Left hindlimb (tissue), 1 donor: ENCODE data around the gene PIGL.
A peak's percentile ranks its signal among the peaks of the same experiment; 100 is the strongest.
"Not testable (repeated sequence)": the region's sequence is repeated elsewhere in the genome, so short reads cannot be mapped to it uniquely, and the experiment has no call there.

Source experiments
- DNase-seq: peaks from one replicate; pipeline ENCODE4 v3.0.0-alpha.2; 2018

Gene PIGL

DNA sequence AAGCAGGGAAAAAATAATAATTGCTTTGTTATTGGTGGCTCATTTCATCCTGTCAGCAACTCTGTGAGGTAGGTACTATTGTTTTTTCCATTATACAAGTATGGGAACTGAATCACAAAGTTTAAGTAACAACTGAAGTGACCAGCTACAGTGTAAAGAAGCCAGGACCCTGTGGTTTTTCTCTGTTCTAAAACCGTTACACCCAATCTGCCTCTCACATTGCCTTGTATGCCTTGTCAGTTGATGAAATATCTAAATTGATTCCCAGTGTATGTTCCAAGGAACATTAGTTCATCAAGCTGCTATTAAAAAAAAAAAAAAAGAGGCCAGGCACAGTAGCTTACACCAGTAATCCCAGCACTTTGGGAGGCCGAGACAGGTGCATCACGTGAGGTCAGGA lies 5.4 kb downstream of the PIGL start:
- DNase-seq, result no peak

DNA sequence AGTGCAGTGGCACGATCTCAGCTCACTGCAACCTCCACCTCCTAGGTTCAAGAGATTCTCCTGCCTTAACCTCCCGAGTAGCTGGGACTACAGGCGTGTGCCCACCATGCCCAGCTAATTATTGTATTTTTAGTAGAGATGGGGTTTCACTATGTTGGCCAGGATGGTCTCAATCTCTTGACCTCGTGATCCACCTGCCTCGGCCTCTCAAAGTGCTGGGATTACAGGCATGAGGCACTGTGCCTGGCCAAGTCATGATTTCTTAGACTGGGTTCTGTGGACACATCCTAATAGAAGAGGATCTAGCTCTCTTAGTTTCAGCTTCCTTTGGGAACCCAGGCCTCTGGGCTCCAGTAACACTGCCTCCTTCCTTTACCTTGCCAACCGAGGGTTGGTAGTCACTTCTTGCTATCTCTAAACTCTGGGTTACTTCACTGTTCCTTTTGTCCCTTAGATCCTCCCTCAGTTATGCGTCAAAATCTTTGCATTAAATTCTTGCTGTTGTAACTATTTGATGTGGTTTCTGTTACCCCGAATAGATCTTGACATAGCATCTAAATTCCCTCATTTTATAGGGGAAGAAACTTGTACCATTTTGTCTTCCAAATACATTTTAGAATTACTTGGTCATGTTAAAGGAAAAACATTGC lies 13.0 kb downstream of the PIGL start:
- not testable (repeated sequence) for DNase-seq

DNA sequence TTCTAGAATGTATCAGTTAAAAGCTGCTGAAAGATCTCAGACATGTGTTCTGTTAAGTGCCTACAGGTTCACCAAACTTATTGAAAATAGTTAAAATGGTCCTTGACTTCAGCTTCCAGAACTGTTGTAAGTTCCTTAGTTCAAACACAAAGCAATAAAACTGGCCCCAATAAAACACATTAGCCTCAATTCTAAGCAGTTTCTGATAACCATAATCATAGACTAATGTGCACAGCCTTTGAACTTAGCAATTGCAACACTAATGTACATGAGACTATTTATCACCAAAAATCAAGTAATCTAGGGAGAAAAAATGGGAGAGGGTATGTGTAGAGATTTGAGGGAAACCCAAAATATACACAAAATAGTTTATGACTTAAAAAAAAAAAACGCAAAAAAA lies 15.4 kb downstream of the PIGL start:
- DNase-seq, result no peak

DNA sequence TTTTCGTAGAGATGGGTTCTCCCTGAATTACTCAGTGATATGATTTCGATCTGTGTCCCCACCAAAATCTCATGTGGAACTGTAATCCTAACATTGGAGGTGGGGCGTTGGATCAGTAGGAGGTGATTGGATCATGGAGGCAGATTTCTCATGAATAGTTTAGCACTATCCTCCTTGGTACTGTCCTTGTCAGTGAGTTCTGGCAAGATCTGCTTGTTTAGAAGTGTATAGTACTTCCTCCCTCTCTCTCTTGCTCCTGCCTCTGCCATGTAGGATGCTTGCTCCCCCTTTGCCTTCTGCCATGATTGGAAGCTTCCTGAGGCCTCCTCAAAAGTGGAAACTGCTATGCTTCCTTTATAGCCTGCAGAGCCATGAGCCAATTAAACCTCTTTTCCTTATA lies 22.9 kb downstream of the PIGL start:
- no peak for DNase-seq

DNA sequence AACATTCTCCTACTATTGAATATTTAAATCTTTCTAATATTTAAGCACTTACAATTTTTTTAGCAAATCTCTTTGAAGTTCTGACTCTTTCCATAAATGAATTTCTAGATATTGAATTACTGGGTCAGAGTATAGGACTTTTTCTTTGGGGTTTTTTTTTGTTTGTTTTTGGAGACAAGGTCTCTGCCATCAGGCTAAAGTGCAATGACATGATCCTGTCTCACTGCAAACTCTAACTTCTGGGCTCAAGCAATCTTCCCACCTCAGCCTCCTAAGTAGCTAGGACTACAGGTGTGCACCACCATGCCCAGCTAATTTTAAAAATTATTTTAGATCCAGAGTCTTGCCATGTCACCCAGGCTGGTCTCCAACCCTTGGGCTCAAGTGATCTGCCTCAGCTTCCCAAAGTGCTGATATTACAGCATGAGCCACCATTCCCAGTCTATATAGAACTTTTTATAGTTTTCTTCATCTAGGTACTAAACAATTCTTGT lies 24.9 kb downstream of the PIGL start:
- no peak for DNase-seq

DNA sequence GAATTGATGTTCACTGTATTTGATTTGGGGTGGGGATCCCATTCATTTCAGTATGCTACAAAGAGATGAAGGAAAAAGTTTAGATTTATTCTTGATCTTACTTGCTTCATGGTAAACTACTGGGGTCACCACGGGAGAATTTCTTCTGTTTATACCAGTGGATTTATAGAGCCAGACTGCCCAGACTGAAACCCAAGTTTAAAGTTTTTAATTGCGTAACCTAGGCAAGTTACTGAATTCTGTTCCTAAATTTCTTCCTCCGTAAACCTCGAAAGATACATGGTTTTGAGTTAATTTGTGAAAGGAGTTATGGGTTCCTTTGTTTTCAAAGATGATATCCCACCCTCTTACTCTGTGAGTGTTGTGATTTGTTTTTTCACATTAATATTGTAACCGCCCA lies 26.4 kb downstream of the PIGL start:
- no peak for DNase-seq

DNA sequence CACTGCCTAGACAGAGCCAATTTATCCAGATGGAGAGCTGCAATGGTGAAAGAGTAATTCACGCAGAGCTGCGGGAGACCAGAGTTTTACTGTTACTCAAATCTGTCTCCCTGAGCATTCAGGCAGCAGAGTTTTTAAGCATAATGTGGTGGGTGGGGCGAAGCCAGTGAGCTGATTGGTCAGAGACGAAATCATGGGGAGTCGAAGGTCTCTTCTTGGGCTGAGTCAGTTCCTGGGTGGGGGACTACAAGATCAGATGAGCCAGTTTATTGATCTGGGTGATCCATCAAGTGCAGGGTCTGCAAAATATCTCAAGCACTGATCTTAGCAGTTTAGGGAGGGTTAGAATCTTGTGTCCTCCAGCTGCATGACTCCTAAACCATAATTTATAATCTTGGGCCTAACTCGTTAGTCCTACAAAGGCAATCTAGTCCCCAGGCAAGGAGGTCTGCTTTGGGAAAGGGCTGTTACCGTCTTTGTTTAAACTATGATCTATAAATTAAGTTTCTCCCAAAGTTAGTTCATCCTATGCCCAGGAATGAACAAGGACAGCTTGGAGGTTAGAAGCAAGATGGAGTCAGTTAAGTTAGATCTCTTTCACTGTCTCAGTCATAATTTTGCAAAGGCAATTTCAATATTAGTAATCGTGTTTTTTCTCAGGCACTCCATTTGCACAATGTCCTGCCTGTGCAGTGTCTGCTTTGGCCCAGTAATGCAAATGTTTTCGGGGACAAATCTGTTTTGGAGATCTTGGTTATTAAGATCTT lies 27.0 kb downstream of the PIGL start:
- no peak for DNase-seq

DNA sequence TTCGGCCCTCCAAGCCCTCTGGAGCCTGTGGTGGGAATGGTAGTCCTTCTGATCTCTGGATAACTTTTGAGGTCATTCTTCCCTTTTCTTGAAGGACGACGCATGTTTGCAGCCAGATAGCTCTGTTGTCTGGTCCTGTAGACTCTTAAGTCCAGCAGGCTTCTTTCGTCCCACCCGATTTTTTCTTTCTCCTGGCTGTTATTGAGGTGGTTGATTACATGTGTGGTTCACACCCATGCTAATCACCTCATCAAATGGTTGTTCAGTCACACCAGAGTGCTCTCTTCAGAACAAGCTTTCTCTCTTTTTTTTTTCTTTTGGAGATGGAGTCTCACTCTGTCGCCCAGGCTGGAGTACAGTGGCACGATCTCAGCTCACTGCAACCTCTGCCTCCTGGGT lies 30.6 kb downstream of the PIGL start:
- no peak for DNase-seq

DNA sequence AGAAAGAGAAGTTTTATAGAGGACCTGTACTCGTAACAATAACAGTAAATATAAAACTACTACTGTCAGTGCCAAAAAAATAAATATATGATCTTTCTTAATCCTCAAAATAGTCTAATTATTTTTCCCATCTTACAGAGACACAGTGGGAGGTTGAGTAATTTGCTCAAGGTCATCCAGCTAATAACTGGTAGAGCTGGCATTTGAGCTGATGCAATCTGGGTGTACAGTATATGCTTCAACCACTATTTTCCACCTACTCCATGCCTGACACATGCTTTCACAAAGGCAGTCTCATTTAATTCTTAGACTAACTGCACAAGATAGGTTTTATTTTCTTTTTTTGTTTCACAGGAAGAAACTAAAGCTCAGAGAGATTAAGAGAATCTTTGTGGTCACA lies 33.6 kb downstream of the PIGL start:
- DNase-seq, result no peak

DNA sequence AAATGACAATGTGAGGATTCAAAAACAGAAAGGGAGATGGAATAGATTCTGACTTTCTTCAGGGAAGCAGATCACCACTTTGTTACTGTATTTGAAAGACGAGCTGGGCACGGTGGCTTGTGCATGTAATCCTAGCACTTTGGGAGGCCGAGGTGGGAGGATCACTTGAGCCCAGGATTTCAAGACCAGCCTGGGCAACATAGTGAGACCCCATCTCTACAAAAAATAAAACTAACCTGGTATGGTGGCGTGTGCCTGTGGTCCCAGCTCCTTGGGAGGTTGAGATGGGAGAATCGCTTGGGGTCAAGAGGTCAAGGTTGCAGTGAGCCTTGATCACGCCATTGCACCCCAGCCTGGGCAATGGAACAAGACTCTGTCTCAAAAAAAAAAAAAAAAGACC lies 34.0 kb downstream of the PIGL start:
- no peak for DNase-seq

DNA sequence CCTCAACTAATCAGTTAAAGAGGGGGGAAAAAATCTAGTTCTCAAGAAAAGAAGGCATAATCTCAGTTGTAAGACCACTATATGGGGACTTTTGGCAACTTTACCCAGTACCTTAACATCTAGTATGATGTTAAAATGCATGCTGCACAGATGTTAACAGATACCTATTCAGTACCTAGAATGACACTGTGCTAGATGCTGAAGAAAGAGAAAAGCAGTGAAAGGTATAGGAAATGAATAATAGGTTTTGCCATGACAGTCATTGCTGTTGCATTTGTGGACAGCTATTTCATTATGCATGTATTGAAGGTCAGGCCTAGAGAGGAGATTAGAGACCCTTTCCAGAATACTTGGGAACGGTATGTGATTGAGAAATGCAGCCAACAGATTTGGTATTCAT lies 34.5 kb downstream of the PIGL start:
- no peak for DNase-seq

DNA sequence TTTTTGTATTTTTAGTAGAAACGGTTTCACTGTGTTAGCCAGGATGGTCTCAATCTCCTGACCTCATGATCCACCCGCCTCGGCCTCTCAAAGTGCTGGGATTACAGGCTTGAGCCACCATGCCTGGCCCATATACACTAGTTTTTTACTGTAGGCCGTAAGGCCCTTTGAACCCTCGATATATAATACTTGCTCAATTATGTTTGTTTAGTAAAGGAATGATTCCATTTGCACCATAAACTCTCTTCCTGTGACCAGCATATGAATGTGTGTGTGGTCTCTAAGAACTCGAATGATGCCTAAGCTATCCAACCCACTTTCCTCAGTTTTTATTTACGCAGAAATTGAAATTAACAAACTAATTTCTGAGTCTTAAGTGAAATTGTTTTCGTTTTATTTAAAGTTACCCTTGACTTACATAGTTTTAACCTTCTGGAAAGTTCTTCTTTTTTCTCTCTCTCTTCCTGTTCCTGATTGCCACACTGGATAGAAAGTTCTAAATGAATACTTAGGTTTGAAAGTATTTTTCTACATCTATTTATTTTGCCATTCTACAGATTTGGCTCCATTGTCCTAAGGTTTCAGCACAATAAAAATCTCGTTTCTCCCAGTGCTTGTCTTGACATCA lies 37.9 kb downstream of the PIGL start:
- no peak for DNase-seq

DNA sequence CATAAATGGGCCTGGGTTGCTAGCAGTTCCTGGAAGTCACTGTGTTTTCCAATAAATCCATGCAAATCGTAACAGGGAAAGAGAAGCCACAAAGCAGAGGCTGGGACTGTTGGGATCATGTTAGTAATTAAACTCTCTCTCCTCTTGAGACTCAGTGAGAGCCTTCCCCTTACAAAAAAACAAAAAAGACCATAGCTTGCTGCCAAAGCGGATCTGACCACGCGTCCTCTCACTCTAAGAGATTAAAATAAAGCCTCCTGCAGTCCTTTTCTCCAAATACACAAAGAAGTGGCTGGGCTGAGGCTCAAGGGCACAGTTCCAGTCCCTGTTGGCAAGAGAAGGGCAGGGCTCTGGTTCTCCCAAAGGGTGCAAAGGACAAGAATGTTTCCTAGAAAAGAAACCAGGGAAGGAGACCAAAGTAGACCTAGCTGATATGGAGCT lies 38.5 kb downstream of the PIGL start:
- peak; percentile 51 for DNase-seq

DNA sequence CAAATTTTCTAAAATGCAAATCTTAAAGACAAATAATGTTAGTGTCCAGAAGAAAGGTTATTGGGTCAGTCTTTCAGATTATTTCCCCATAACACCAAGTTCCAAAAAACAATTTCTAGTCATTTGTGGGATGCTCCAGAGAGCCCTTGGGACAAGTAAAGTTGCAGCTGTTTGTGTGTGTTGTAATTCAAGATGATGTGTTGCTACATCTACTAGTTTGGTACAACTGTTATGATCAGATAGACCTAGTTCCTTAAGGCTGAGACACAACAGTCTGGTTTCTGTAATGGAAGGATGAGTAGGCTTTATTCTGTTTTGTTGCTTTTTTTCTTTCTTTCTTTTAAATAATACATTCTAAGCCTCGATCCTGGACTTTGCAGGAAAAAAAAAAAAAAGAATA lies 41.9 kb downstream of the PIGL start:
- DNase-seq, result no peak

DNA sequence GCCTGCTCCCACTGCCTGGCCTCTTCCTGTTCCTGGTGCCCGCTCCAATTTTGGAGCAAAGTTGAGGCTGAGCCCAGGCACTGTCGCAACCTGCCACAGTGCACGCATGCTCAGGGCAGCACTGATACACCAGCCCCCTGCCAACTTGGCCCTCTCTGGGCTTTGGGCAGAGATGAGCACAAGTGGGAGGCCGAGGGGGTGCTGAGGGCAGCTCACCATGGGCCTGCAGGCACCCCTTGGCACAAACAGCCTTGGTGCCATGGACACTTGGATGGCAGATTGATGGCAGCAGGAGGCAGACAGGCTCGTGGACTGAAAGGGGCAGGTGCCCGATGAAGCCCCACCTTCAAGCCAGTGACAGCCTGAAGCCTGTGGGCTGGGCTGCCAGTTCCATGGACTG lies 42.9 kb downstream of the PIGL start:
- DNase-seq, result no peak

DNA sequence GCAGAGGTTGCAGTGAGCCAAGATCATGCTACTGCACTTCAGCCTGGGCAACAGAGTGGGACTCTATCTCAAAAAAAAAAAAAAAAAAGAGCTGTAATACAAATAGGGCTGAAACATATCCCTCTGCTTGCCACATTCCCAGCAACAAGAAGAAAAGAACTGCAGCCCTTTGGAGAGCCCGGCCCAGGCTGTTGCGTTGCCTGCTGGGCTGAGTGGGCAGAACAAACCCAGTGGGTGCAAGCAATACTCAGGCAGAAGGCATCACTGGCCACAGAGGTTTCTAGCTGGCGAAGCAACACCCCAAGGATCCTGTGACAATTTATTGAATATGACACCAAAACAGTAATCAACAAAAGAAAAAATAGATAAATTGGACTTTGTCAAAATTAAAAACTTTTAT lies 44.0 kb downstream of the PIGL start:
- DNase-seq, result no peak

DNA sequence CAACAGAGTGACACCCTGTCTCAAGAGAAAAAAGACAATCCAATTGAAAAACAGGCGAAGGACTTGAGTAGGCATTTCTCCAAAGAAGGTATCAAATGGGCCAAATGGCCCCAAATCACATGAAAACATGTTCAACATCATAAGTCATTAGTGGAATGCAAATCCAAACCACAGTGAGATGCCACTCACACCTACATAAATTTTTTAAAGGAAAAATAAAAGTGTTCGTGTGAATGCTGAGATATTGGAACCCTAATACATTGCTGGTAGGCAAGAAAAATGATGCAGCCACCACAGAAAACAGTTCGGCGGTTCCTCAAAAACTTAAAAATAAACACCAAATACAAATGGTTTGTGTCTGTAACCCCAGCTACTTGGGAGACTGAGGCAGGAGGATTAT lies 45.2 kb downstream of the PIGL start:
- no peak for DNase-seq

DNA sequence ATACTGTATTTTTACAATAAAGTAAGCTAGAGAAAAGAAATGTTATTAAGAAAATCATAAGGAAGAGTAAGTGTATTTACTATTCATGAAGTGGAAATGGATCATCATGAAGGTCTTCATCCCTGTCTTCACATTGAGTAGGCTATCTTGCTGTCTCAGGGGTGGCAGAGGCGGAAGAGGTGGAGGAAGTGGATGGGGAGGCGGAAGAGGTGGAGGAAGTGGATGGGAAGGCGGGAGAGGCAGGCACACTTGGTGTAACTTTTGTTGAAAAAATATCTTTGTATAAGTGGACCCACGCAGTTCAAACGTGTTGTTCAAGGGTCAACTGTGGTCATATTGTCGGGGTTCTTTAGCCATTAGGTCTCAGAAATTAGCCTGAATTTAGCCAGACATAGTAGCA lies 50.2 kb downstream of the PIGL start:
- DNase-seq, result no peak

DNA sequence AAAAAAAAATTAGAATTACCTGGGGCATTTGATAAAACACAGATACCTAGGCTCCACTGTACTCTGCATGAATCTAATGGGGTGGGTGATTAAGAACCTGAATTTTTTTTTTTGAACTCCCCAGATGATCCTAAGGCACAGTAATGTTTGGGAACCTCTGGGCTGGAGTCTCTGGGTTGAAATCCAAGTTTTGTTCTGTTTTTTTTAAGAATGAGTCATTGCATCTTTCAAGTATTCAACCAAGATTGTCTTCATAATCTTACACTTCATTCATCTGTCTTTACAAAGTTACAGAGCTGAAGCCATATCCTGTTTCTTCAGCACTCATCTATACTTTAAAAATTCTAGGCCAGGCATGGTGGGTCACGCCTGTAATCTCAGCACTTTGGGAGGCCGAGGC lies 52.6 kb downstream of the PIGL start:
- no peak for DNase-seq

DNA sequence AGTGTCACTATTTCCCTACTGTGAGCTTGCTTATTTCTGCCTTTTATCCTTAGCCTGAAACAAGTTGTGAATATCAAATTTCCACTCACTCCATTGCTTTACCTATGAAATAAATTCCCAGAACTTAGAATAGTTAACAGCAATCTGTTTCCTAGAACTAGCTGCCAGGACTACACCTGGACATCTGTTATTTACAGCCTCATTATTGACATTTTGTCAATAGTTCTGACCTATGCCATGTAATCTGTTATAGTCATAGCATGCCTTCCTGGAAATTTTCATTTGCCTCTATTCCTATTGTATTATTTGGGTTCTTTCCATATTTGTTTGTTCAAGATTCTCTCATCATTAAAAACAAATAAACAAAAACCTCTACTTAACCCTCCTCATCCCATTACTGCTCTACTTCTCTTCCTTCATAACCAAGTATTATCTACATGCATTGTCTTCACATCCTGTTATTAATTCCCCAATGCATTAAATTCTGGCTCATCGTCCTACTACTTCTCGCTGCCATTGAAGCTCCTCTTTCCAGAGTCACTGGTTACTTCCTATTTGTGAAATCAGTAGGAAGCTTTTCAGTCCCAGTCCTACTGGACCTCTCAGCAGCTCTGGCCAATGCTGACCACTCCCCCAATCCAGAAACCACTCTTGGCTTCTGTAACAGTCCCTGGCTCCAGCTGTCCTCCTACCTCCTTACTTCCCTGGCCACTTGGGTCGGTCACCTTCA lies 55.3 kb downstream of the PIGL start:
- DNase-seq, result no peak

DNA sequence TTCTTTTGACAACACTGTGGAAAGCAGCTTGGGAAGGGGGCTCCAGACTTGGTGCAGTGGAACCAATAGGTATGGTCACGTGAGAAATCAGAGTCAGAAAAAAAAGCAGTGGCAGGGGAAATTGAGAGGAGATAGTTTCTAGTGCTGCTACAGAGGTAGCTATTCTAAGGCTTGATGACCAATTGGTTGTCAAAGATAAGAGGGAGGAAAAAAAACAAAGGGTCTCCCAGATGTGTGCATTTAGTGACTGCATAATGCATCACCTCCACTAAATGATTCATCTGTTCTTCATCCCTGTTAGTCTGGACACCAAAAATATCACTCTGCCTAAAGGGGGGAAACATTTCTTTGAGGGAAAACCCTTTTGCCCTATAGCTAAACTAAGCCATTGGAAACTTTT lies 56.5 kb downstream of the PIGL start:
- no peak for DNase-seq

DNA sequence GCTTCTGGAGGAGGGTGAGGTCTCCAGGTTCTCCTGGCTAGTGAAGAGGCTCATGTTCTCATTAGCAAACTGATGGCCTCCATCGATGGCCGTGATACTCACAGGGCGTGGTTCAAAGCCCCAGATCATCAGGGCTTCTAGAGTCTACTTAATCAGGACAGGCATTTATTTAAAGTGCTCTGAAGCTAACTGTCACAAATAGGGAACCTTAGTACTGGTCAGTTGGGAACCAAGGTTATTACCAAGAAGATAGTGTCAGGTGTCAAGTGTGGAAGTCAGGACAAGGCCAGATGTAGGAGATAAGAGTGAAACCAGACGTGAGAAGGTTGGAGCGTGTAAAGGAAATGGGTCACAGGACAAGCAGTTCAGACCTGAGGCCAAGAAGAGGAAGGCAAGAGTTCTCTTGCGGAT lies 56.9 kb downstream of the PIGL start:
- no peak for DNase-seq

DNA sequence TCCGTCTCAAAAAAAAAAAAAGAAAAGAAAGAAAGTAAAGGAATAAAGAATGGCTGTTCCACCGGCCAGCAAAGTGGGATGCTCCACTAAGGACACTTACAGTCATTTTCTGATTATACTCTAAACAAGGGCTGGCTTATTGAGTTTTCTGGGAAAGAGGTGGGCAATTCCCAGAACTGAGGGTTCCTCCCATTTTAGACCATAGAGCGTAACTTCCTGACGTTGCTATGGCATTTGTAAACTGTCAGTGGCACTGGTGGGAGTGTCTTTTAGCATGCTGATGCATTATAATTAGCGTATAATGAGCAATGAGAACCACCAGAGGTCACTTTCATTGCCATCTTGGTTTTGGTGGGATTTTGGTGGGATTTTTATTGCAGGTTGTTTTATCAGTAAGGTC lies 58.0 kb downstream of the PIGL start:
- no peak for DNase-seq

DNA sequence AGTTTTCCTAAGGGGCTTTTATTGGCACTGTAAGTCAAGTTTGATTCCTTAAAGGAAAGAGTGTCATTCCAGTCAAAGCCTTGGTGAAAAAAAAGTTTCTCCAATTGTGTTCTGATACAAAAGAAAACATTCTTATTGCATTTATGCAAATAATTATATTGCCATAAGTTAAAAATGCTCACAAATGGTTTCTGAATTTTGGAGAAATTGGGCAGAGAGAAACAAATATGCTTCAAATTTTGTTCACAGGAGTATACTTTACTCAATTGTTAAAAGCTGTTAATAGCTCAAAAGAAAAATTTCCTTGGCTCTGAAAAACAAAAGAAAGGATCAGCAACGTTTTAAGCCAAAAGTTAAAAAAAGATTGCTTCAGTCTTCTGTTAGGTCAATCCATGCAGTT lies 60.2 kb downstream of the PIGL start:
- DNase-seq, result no peak
